ENCODE measurements around the gene KCNMA1.

Gene KCNMA1

DNA sequence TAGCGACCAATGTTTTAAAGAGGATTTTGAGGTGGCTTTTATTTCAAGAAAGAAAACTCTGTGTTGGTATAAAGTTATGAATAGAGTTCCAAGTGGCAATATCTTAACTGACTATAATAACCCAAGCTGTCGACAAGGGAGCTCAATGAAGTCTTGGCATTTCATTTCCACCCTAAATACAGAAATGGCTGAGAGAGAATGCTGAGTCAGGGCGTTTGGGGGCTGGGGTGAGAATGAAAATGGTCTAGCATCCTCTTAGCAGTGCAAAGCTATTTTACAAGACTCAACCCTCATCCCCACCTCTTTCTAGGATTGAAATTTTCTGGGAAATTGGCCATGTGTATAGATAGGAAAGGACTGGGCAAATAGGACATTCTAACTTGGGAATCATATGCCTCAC is 759.1 kb downstream of the KCNMA1 start:
- TF ChIP-seq, protein P1, sequence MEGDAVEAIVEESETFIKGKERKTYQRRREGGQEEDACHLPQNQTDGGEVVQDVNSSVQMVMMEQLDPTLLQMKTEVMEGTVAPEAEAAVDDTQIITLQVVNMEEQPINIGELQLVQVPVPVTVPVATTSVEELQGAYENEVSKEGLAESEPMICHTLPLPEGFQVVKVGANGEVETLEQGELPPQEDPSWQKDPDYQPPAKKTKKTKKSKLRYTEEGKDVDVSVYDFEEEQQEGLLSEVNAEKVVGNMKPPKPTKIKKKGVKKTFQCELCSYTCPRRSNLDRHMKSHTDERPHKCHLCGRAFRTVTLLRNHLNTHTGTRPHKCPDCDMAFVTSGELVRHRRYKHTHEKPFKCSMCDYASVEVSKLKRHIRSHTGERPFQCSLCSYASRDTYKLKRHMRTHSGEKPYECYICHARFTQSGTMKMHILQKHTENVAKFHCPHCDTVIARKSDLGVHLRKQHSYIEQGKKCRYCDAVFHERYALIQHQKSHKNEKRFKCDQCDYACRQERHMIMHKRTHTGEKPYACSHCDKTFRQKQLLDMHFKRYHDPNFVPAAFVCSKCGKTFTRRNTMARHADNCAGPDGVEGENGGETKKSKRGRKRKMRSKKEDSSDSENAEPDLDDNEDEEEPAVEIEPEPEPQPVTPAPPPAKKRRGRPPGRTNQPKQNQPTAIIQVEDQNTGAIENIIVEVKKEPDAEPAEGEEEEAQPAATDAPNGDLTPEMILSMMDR (IDR thresholded peaks at IDR 0.05; ENCODE audit: control insufficient read depth, insufficient read depth, low read depth, low read length, missing control alignments), result no peak
- DNase-seq (ENCODE audit: low read depth), result no peak
- no peak overlapping the region for H3K4me3 ChIP-seq (ENCODE audit: control insufficient read depth, low read depth, low read length)

- no peak for DNase-seq (ENCODE audit: low read depth)
- TF ChIP-seq, protein P1 (IDR thresholded peaks at IDR 0.05; ENCODE audit: control insufficient read depth, insufficient read depth, low read depth, low read length, missing control alignments), result no peak
- no peak overlapping the region for H3K4me3 ChIP-seq (ENCODE audit: control insufficient read depth, low read depth, low read length)
These were observed 762.7 kb downstream of the KCNMA1 start for GRCh38 chr10:76874896-76875295.

GRCh38 chr10:76874176-76874575 is 763.4 kb downstream of the KCNMA1 start:
- no peak for DNase-seq (ENCODE audit: low read depth)
- TF ChIP-seq, protein P1 (IDR thresholded peaks at IDR 0.05; ENCODE audit: control insufficient read depth, insufficient read depth, low read depth, low read length, missing control alignments), result no peak
- no peak overlapping the region for H3K4me3 ChIP-seq (ENCODE audit: control insufficient read depth, low read depth, low read length)

GRCh38 chr10:76871697-76872295 is 765.8 kb downstream of the KCNMA1 start:
- TF ChIP-seq, protein P1 (IDR thresholded peaks at IDR 0.05; ENCODE audit: control insufficient read depth, insufficient read depth, low read depth, low read length, missing control alignments), result no peak
- no peak for DNase-seq (ENCODE audit: low read depth)
- no peak overlapping the region for H3K4me3 ChIP-seq (ENCODE audit: control insufficient read depth, low read depth, low read length)

DNA sequence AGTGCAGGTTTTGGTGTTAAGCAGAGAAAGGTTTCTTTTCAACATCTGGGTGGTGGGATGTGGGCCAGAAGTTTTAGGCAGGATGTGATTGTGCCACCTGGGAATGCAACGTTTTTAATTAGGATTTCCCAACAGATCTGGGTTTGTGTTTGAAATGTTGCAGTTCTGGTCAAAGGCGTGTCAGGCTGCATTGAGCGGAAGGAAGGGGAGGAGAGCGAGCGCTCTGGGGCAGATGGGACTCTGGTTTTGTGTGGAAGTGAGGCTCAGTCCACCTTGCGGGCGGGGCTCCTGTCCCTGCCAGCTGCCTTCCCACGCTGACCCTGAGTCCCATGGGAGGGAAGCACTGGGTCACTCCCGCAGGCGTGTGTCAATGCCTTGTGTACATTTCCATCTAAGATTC is 767.7 kb downstream of the KCNMA1 start:
- no peak for DNase-seq (ENCODE audit: low read depth)
- TF ChIP-seq, protein P1 (IDR thresholded peaks at IDR 0.05; ENCODE audit: control insufficient read depth, insufficient read depth, low read depth, low read length, missing control alignments), result no peak
- no peak overlapping the region for H3K4me3 ChIP-seq (ENCODE audit: control insufficient read depth, low read depth, low read length)

GRCh38 chr10:76868098-76868977 is 769.3 kb downstream of the KCNMA1 start:
- no peak overlapping the region for H3K4me3 ChIP-seq (ENCODE audit: control insufficient read depth, low read depth, low read length)
- DNase-seq (ENCODE audit: low read depth), result peak; percentile 33
- TF ChIP-seq, protein P1 (IDR thresholded peaks at IDR 0.05; ENCODE audit: control insufficient read depth, insufficient read depth, low read depth, low read length, missing control alignments), result no peak
